ENCODE data around the gene VASN.

VASN gene

GRCh38 chr16:4383591-4384444 lies 12.2 kb downstream of the VASN start:
- peaks cover 48% of the 10 kb centered on the region for H3K4me1 Mint-ChIP-seq
- DNase-seq: no peak
- H3K27ac Mint-ChIP-seq: no peak overlapping the region
- H3K36me3 Mint-ChIP-seq (ENCODE audit: low read depth): no peaks in the 10 kb centered on the region
- no peaks in the 10 kb centered on the region for H3K27me3 Mint-ChIP-seq (ENCODE audit: low read depth, poor library complexity)
- H3K9me3 Mint-ChIP-seq: no peaks in the 10 kb centered on the region
- TF ChIP-seq, protein P1, sequence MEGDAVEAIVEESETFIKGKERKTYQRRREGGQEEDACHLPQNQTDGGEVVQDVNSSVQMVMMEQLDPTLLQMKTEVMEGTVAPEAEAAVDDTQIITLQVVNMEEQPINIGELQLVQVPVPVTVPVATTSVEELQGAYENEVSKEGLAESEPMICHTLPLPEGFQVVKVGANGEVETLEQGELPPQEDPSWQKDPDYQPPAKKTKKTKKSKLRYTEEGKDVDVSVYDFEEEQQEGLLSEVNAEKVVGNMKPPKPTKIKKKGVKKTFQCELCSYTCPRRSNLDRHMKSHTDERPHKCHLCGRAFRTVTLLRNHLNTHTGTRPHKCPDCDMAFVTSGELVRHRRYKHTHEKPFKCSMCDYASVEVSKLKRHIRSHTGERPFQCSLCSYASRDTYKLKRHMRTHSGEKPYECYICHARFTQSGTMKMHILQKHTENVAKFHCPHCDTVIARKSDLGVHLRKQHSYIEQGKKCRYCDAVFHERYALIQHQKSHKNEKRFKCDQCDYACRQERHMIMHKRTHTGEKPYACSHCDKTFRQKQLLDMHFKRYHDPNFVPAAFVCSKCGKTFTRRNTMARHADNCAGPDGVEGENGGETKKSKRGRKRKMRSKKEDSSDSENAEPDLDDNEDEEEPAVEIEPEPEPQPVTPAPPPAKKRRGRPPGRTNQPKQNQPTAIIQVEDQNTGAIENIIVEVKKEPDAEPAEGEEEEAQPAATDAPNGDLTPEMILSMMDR (IDR thresholded peaks at IDR 0.05): no peak
- no peak overlapping the region for H3K4me3 Mint-ChIP-seq

DNA sequence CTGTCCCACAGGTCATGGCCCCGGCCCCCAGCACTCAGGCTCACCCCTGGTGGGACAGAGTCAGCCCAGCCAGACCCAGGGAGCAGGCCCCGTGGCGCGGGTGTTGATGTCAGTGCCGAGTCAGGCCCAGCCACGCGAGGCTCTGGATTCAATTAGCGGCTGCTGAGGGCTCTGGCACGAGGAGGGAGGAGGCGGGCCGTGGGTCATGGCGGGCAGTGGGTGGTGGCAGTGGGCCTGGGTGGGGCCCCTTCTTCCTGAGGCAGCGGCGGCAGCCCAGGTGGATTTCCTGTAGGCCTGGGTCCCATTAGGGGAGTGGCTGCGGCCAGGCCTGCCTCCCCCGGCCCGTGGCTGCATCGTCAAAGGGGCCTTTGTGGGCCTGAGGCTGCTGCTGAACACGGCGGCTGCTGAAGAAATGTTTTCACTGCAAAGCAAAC lies 12.9 kb downstream of the VASN start:
- no peaks in the 10 kb centered on the region for H3K9me3 Mint-ChIP-seq
- H3K4me1 Mint-ChIP-seq: peaks cover 49% of the 10 kb centered on the region
- peak; percentile 39 for DNase-seq
- TF ChIP-seq, protein P1 (IDR thresholded peaks at IDR 0.05): no peak
- H3K36me3 Mint-ChIP-seq (ENCODE audit: low read depth): no peaks in the 10 kb centered on the region
- H3K4me3 Mint-ChIP-seq: no peak overlapping the region
- H3K27ac Mint-ChIP-seq: no peak overlapping the region
- H3K27me3 Mint-ChIP-seq (ENCODE audit: low read depth, poor library complexity): no peaks in the 10 kb centered on the region

GRCh38 chr16:4385066-4385788 lies 13.6 kb downstream of the VASN start:
- TF ChIP-seq, protein P1 (IDR thresholded peaks at IDR 0.05): no peak
- Mint-ChIP-seq H3K27me3 (ENCODE audit: low read depth, poor library complexity) (peaks cover 3% of the 10 kb centered on the region), H3K36me3 (ENCODE audit: low read depth) (no peaks in the 10 kb centered on the region), H3K4me3 (no peak overlapping the region), H3K27ac (no peak overlapping the region), H3K9me3 (no peaks in the 10 kb centered on the region), H3K4me1 (peaks cover 51% of the 10 kb centered on the region)
- no peak for DNase-seq

GRCh38 chr16:4385789-4386450 lies 14.3 kb downstream of the VASN start:
- peaks cover 51% of the 10 kb centered on the region for H3K4me1 Mint-ChIP-seq
- TF ChIP-seq, protein P1 (IDR thresholded peaks at IDR 0.05): no peak
- no peaks in the 10 kb centered on the region for H3K36me3 Mint-ChIP-seq (ENCODE audit: low read depth)
- peak; percentile 2 for DNase-seq
- no peak overlapping the region for H3K27ac Mint-ChIP-seq
- H3K4me3 Mint-ChIP-seq: no peak overlapping the region
- H3K9me3 Mint-ChIP-seq: no peaks in the 10 kb centered on the region
- H3K27me3 Mint-ChIP-seq (ENCODE audit: low read depth, poor library complexity): peaks cover 4% of the 10 kb centered on the region

DNA sequence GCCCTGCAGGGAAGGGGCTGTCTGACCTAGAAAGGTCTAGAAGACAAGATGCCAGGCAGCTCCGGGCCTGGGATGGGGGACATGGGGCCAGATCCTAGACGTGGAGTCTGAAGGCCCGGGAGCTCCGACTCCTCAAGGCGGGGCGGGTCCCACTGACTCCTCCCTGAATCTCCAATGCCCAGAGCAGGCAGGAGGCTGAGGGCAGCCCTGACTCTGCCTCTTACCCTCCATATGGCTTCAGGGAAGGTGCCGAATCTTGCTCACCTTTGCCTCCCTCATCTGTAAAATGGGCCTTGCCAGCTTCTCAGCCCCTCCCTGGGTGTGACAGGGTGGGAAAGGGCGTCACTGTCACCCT lies 14.8 kb downstream of the VASN start:
- TF ChIP-seq, protein P1 (IDR thresholded peaks at IDR 0.05): no peak
- H3K4me3 Mint-ChIP-seq: no peak overlapping the region
- H3K27me3 Mint-ChIP-seq (ENCODE audit: low read depth, poor library complexity): peaks cover 4% of the 10 kb centered on the region
- no peak for DNase-seq
- H3K4me1 Mint-ChIP-seq: peaks cover 53% of the 10 kb centered on the region
- no peaks in the 10 kb centered on the region for H3K36me3 Mint-ChIP-seq (ENCODE audit: low read depth)
- H3K27ac Mint-ChIP-seq: no peak overlapping the region
- no peaks in the 10 kb centered on the region for H3K9me3 Mint-ChIP-seq

All from nephron progenitor cell (in vitro differentiated cells).